GM19240 (cell line): ENCODE measurements around the gene SORCS2.

Source experiments
- DNase-seq: peaks from one replicate; pipeline ENCODE4 v3.0.0; 2011; ENCODE audit warnings: low spot score; ENCODE audit not compliant: insufficient read length

SORCS2 gene

DNA sequence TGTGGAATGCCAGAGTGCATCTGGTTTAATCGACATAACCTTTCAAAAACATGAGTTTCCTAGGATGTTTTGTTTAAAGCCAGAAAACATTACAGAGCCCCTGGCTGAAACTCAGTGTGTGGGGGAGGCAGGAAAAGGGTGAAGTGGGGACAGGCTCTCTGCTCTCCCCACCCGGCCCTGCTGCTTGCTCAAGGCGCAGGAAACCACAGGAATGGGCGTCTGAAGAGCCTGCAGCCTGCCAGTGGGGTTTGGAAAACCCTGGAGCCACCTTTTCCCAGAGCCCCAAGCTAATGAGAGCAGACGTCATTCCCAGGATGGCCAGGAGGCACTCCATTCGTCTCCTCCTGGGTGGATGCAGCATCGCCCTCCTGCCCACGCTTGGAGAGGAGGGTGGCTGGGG lies 506.7 kb downstream of the SORCS2 start:
- no peak for DNase-seq

DNA sequence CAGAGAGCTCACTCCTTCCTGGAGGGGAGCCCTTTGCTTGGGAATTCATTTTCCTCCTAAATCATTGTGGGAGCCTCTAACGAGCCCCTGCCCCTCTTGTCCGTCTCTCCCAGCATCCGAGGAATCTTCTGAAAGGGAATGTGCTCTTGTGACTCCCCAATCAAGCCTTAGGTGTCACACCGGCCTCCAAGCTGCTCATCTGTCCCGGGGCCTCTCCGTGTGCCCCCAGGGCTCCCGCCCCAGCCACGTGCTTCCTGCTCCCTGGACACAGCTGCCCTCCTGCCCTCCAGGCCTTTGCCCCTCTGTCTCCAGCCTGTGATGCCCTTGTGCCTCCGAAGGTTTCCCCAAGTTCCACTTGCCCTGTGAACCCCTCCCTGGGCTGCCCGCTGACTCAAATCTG lies 507.5 kb downstream of the SORCS2 start:
- no peak for DNase-seq

DNA sequence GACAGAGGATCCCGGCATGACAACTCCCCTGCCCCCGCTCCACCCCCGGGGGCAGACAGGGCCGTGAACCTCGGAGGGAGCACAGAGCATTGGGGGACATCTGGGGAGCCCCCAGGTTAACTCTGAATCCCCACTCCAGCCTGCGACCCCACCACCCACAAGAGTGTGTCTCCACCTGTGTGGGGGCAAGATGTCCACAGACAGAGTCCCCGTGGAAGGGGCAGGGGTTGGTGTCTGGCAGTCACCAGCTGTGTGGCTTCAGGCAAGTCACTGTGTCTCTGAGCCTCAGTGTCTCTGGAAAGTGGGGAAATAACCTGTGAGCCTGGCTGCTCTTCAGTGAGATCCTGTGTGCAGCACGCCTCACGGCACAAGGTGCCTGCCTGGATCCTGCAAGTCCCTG lies 508.3 kb downstream of the SORCS2 start:
- no peak for DNase-seq

DNA sequence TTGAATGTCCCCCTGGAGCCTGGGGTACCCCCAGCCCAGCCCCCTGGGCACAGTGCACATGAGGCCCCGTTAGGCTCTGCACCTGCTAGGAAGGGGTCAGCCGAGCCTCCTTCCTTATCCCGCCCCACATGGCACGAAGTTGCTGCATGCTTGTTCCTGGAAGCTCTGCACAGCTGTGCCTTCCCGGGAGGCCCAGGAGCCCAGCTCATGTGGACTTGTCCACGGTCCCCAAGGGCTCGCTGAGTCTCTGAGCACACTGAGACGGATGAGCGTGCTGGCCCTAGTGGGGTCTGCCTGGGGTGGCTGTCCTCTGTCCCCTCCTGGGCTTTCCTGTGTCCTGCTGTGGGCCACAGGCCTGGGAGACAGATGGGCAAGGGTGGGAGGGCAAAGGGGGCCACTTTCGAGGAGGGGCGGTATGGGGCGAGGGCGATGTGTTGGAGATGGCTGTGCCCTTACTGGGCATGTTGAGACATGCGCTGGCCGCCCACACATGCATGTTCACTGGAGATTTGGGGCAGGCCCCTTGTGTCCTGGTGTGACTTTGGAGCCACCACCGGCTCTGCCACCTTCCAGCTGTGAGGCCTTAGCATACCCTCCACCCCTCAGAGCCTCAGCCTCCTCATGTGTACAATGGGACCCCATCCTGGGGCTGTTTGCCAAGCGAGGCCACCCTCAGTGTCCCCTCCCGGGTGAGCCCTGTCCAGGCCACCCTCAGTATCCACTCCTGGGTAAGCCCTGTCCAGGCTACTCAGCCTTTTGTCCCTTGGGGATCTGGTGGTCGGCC lies 509.7 kb downstream of the SORCS2 start:
- DNase-seq: no peak

DNA sequence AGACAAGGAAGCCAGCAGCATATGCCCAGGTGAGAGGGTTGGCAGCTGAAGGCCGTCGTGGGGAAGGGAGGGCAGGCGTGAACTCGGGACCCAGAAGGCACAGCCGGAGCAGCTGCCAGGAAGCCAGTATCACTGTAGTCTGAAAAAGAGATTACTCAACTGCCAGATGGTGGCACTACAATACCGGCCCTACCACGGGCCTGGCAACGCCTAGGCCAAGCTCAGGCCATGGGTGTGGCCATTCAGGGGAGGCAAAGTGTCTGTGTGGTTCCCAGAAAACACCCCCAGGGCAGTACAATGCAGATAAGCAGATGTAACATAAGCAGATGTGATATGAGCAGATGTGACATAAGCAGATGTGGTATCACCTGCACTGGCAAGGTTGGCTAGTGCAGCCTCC lies 511.4 kb downstream of the SORCS2 start:
- no peak for DNase-seq

DNA sequence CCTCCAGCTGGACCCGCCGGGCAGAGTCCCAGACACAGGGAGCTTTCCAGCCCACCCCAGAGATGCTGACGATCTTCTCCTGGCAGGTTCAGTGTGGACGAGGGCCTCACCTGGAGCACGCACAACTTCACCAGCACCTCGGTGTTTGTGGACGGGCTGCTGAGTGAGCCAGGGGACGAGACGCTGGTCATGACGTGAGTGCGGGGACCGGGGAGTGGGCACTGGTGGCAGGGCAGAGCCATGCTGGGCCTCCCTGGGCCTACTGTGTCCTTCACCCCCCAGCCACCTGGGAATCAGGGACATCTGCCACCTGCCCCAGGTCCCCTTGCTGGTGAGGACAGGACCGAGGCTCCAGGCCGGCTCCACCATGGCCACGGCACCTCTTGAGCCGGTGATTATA lies 511.8 kb downstream of the SORCS2 start:
- no peak for DNase-seq

DNA sequence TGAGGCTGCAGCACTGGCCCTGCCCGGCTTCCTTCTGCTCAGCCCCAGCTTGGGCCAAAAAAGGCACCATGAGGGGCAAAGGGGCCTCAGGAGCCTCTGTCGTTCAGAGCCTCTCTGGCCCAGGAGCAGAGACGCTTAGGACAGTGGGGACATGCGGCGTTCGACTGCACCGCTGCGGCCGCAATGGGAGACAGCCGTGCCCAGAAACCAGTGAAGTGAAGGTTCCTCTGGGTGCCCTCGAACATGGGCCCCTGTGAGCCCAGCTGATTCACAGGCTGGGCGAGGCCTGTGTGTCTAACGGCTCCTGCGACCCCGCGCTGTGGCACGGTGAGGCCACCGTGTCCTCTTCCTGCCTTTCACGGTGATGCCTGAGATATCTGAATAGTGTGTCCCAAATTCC lies 512.3 kb downstream of the SORCS2 start:
- DNase-seq: no peak

DNA sequence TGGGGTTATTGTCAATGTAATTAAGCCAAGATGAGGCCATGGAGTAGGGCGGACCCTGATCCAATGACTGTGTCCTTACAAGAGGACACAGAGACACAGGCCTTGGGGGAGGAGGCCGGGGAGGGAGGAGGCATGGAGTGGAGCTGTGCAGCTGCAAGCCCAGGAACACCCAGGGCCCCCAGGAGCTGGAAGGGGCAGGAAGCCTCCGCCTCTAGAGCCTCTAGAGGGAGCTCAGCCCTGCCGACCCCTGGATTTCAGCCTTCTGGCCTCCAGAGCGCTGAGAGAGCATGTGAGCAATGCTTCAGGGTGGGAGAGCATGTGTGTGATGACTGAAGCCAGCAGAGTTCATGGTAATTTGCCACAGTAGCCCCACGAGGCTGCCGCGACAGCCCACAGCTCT lies 512.7 kb downstream of the SORCS2 start:
- no peak for DNase-seq

DNA sequence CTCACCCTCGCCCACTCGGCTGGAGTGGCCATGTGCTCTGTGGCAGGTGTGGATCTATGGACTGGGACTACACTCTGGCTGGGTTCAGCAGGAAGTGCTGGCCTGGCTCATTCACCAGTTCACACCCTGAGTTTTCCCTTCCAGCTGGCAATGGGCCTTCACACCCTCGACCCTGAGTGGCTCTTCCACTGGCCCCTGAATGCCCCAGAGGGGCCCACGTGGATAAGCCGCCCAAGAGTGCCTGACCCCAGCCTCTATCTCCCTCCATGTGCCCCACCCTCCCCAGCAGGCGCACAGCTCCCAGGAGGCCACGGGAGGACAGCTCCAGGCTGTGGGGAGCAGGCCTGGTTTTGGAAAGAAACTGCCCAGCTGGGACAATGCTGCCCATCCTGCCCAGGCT lies 513.3 kb downstream of the SORCS2 start:
- no peak for DNase-seq

DNA sequence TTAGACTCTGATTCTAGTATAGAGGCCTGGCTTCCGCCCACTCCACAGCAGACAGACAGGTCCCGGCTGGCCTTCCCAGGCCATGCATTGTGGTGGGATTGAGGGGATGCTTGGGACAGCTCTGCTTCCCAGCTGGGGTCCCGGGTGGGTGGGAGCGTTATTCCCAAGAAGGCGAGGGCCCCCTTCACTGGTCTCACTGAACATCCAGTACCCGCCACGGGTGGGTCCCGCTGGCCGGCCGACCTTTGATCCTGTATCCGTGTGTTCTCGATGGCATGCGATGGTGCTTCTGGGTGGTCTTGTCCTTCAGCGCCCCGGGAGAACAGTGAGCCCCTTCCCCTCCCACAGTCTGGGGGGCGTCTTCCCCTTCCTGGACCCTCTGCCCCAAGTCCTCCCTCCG lies 515.9 kb downstream of the SORCS2 start:
- no peak for DNase-seq

DNA sequence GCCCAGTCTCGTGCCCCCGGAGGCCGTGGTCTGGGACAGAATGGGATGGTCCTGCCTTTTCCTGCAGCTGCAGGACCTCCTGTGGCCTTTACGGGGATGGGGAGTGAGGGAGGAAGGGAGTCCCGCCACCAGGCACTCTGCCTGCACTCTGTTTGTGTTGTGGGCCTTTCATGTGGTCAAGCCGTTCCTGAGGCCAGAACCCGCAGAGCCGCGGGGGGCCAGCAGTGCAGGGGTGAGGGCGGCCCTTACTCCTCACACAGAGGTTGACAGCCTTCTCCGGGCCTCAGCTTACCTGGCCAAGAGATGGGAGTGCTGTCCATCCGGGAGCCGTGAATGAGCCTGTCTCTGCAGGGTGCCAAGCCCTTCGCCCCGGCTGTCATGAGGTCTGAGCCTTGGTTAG lies 516.6 kb downstream of the SORCS2 start:
- DNase-seq: no peak

DNA sequence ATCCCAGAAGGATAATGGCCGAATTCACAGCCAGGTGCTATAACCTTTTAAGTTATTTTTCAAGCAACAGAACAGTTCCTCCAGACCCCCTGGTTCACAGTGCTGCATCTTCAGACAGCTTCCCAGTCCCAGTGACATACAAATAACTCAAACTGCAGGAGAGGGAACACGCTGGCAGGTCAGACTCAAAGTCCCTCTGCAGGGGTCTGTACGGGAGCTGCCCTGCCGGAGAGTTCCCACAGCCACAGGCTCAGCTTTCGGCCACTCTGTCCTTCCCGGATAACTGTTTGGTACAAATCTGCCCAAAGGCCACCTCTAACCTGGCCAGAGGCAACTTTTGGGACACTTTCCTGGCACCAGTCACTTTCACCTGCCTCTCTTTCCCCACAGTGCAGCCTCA lies 517.1 kb downstream of the SORCS2 start:
- DNase-seq: no peak

DNA sequence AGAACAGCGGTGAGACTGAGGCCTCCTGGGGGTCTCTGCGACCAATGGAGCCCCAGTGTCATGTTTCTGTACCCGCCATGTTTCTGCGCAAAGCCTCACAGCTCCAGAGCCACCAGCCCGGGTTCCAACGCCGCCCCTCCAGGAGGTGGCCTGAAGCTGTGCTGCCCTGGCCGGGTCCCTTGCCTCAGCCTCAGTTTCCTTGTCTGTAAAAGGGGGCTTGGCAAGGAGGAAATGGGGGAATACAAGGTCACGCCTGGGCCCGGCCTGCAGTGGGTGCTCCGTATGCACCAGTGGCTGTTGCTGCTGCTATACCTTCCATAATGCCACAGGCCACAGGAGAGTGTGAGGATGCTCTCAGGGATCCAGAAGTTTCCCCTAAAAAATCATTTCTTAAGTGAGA lies 517.8 kb downstream of the SORCS2 start:
- no peak for DNase-seq

DNA sequence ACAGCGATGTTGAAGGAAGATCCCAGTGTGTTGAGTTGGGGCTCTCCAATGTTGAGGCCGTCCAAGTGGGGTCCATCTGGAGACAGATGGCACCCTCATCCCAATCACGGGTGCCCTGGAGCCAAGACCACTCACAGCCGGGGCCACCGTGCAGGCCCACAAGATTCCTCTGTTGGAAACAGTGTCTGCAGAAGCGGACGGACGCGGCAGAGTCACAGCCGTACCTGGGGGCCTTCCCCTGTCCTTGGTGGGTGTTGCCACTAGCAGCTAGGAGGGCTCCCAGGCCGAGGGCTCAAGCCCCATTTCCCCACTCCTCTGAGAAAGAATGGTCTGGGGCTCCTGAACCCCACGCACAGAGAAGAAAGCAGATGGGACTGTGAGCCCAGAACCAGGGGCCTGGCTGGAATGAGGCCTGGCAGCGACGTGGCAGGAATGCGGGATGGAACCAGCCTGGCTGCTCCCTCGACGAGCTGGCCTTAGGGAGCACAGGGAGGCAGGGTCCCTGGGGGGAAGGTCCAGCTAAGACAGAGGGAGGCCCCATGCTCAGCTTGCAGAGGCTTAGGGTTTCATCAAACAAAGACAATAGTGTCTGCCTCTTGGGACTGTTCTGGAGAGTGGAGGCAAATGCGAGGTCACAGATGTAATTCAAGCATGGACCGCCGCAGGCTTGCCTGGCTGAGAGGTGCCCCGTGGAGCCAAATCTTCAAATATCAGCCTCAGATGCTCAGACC lies 518.4 kb downstream of the SORCS2 start:
- DNase-seq: no peak

DNA sequence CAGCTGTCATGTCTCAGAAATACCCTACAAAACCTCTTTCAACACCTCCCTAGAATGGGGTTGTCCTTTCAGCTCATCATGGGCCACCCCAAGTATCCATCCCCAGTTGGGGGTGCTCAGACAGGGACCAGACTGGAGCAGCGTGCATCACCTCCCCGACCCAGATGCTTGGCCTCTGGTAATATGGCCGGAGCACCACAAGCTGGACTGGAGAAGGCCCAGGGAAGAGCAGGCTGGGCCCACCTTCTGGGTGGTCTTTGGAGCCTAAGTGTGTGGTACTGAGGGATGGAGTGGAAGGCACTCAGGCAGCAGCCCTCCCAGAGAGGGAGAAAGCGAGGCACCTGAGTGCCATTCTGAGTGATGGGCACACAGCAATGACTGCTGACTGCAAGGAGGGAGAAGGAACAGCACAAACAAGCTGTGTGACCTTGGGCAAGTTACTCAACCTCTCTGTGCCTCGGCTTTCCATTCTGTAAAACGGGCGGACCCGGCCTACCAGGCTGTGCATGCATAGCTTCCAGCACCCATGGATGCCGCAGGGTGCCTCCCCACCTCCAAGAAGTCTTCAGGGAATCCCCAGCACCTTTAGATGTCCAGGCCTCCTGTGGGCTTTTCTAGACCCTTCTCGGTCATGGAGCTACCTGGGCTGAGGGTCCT lies 519.1 kb downstream of the SORCS2 start:
- no peak for DNase-seq

DNA sequence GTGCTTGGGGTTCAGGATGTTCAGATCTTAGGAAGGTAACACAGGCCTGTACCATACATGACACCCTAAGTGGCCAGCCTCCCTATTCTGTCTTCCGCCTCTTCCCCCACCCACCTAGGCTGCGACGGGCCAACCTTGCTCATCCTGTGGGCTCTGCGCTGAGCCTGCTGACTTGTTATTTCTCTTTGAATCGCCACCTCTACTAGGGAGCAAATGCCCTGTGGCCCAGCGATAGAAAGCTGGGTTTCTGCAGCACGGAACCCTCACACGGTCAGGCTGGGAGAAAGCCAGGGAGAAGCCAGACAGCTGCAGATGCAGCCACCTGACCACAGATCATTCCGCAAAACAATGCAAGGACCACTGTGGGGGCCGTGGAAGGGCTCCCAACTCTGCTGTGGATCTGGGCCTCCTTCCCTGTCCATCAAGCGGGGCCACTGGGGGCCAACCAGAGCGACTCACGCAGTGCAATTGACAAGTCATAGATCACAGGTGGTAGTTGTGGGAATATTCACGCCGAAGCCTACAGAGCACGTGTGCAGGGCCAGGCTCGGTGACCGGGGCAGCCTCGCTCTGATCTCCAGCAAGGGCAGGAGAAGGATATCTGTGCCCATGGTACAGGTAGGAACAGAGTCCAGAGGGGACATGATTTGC lies 519.8 kb downstream of the SORCS2 start:
- no peak for DNase-seq

DNA sequence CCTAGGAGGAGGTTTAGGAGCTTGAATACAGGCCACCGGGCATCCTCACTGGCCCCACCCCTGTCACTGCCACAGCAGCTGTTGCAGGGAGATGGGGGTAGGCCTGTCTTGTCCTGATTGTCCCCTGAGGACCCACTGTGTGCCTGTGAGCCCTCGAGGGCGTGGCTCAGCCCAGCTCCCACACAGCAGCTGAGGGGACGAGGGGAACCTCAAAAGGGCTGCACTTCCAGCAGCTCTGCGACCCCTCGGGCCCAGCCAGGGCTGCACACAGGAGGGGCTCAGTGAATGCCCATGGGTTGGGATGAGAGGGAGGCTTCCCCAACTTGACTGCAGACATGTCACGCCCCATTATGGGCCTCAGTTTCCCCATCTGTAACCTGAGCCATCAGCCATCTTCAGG lies 521.4 kb downstream of the SORCS2 start:
- DNase-seq: no peak

DNA sequence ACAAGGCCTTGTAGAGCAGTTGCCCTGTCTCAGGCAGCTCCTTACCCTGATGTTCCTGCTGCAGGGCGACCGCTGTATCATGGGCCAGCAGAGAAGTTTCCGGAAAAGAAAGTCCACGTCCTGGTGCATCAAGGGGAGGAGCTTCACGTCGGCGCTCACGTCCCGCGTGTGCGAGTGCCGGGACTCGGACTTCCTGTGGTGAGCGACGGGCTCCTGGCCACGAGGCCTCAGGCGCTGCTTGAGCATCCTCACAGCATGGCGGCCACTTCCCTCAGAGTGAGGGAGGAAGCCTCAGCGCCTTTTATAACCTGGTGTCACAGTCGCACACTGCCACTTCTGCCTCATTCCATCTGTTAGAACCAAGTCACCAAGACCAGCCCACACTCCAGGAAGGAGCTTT lies 521.8 kb downstream of the SORCS2 start:
- no peak for DNase-seq

DNA sequence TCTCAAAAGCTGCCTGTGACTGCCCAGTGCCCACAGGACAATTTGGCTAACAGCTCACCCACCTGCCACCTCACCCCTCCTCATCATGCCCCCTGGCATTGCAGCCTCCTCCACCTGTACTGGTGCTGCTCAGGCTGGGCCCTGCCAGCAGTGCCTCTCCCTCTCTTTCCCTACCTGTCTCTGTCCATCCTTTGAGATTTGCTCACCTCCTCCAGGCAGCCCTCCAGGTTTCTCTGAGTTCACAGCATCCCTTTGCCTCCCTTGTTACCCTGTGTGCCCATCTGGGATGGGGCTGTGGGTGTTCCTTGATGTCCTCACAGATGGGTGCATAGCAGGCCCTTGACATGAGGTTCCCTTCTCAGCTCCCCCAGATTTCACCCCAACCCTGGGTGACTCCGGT lies 522.4 kb downstream of the SORCS2 start:
- DNase-seq: no peak

DNA sequence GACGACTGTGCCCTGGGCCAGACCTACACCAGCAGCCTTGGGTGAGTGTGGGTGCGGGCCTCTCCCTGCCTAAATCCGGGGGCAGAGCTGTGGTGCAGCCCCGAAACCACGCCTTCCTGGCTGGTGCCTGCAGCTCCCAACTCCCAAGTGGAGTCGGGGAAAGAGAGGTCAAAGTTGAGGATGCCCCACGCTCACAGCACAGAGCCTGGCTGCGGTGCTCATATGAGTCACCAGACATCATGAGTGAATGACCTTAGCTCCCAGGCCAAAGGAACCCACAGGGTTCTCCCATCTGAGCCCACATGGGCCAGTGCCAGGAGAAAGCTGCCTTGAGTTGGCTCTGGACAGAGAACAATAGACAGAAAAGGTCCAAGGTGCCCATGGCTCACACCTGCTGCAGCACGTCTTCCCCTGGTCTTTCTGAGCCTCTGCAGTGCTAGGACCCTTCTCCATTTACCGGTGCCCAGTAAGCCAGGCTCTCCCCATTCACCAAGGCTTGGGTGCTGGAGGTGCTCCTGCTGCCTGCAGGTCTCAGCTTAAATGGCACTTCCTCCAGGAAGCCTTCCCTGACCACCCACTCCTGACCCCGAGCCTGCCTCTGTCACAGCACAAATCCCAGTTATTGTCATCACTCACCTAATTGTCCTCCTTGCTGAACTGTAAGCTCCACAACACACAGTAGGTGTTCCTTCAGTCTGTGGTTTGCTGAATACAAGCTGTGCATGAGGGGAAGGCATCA lies 523.1 kb downstream of the SORCS2 start:
- no peak for DNase-seq

DNA sequence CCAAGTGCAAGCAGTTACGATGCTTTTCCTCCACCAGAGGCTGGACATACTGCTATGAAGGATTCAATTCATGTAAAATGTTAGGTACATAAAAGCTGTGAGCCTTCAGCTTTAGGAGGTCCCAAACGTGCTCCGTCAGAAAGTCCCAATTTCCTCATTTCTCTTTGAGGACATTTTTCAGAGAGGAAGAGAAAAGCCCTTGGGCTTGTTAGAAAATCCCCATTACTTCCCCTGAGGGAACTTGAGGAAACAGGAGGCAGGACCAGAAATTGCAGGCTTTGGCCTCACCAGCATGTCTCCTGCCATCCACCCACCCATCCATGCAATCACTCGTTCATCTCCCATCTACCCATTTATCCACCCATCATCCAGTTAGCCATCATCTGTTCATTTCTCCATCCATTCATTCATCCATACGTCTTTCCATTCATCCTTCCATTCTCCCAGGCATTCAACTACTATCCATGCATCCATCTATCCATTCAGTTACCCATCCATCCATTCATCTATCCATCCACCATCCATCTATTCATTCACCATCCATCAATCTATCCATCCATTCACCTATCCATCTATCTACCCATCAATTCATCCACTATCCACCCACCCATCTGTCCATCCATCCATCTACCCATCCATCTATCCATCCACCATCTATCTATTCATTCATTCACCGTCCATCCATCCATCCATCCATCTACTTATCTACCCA lies 523.8 kb downstream of the SORCS2 start:
- no peak for DNase-seq
